Esophagus squamous epithelium (tissue), 4 donors: ENCODE results near the gene FKBP1B.

Source experiments
- CTCF ChIP-seq, 6 experiments: fragments of 450-650 bp in 4 of 6; fragments of 200-600 bp in 2 of 6; sonication (generic) in 2 of 6; IDR thresholded peaks; one replicate each; pipeline ENCODE4 v1.5.1; 2016 to 2019; ENCODE audit warnings: antibody characterized with exemption in 6 of 6, mild to moderate bottlenecking in 4 of 6, moderate library complexity in 4 of 6
- POLR2A ChIP-seq, 4 donors: fragments of 450-650 bp; IDR thresholded peaks; one replicate each; pipeline ENCODE4 v1.6.1; 2017; ENCODE audit warnings: antibody characterized with exemption in 4 of 4, mild to moderate bottlenecking in 4 of 4, moderate library complexity in 3 of 4

- TF ChIP-seq CTCF (IDR thresholded peaks at IDR 0.05) (no peak), POLR2A (IDR thresholded peaks at IDR 0.05) (no peak)
Measured at GRCh38 chr2:24022975-24023575, 26.5 kb upstream of the FKBP1B start.
